Tibial nerve (tissue), 4 donors: ENCODE measurements around the gene TMEM109. TPM values are rescaled to one million over a fixed set of nuclear protein-coding genes. Genes with fewer than 3 reads are reported as not detected.

Experiments
- DNase-seq, 2 donors: peaks; one replicate each; pipeline ENCODE4 v3.0.0-alpha.2; 2019; ENCODE audit warnings: low spot score in 2 of 2
- H3K27ac ChIP-seq, 4 donors: fragments of 200-600 bp; sonication (generic) in 3 of 4; one replicate each; pipeline ENCODE4 v1.5.1; 2017 to 2019; ENCODE audit warnings: mild to moderate bottlenecking in 1 of 4
- H3K27me3 ChIP-seq, 2 donors: fragments of 200-600 bp; sonication (generic) in 1 of 2; one replicate each; pipeline versions ENCODE4 v1.5.1 to v1.6.0; 2017 to 2019
- H3K36me3 ChIP-seq, 3 donors: fragments of 200-600 bp; sonication (generic); one replicate each; pipeline ENCODE4 v1.5.1; 2018 to 2019
- H3K4me1 ChIP-seq, 4 donors: fragments of 200-600 bp; sonication (generic) in 3 of 4; one replicate each; pipeline ENCODE4 v1.5.1; 2017 to 2019
- H3K4me3 ChIP-seq, 4 donors: fragments of 200-600 bp; sonication (generic) in 3 of 4; one replicate each; pipeline ENCODE4 v1.5.1; 2017 to 2019; ENCODE audit warnings: mild to moderate bottlenecking in 1 of 4, moderate library complexity in 1 of 4
- H3K9me3 ChIP-seq, 4 donors: fragments of 200-600 bp; sonication (generic) in 3 of 4; one replicate each; pipeline ENCODE4 v1.5.1; 2017 to 2019
- CTCF ChIP-seq, 5 experiments: fragments of 200-600 bp in 3 of 5; fragments of 450-650 bp in 2 of 5; sonication (generic) in 3 of 5; IDR thresholded peaks; one replicate each; pipeline ENCODE4 v1.5.1; 2016 to 2019; ENCODE audit warnings: antibody characterized with exemption in 5 of 5, mild to moderate bottlenecking in 3 of 5, moderate library complexity in 2 of 5
- EP300 ChIP-seq, 2 donors: sonication (generic); formaldehyde crosslinking; IDR thresholded peaks; one replicate each; pipeline ENCODE4 v1.6.1; 2017; ENCODE audit warnings: antibody characterized with exemption in 2 of 2, mild to moderate bottlenecking in 1 of 2
- POLR2A ChIP-seq, 2 donors: fragments of 450-650 bp; IDR thresholded peaks; one replicate each; pipeline ENCODE4 v1.6.1; 2017; ENCODE audit warnings: antibody characterized with exemption in 2 of 2, mild to moderate bottlenecking in 2 of 2, moderate library complexity in 2 of 2
- WGBS, 2 donors: methylation state at CpG; one replicate each; pipeline ENCODE4 v1.1.5; 2018; 5-methylcytosine and 5-hydroxymethylcytosine counted together
- total RNA-seq, 4 donors: library from RNA; depleted of rRNA; stranded (reverse); fragments of >200 nt; gene quantifications; one replicate each; pipeline ENCODE4 v1.1.0, GENCODE V29; 2016

The TMEM109 gene
- total RNA-seq, 4 donors from 2014 or later = 173 to 300 (median 197) TPM

GRCh38 chr11:60970890-60971289, 56.9 kb downstream of the TMEM109 start:
- Histone ChIP-seq H3K9me3 (no peaks in the 10 kb centered on the region), H3K27ac (no peak overlapping the region), H3K36me3 (no peaks in the 10 kb centered on the region), H3K27me3 (no peaks in the 10 kb centered on the region), H3K4me3 (no peak overlapping the region), H3K4me1 (no peaks in the 10 kb centered on the region)
- TF ChIP-seq EP300 (IDR thresholded peaks at IDR 0.05) (no peak), POLR2A (IDR thresholded peaks at IDR 0.05) (no peak), CTCF (IDR thresholded peaks at IDR 0.05) (no peak)
- DNase-seq = no peak
- WGBS, 2 donors = 81 to 92% methylated on average over 4 to 5 of the region's 5 CpGs

DNA sequence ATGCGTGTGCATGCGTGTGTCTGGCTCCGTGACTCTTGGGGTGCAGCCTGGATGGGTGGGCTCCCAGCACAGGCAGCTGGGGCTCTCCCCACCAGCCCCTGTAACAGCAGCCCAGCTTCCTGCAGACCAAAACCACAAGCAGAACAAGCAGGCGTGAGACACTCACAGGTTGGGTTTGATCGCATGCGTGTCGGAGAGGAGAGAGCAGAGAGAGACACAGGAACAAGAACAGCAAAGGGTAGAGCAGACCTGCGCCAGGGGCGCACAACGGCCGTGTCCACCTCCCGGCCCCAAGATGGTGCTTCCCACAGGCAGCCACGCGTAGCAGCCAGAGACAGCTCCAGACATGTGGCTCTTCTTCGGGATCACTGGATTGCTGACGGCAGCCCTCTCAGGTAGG, 57.6 kb downstream of the TMEM109 start, which contains the start of gene CD6:
Gene CD6 (plus strand): TSS at position 161 of the 400 bp plus-strand sequence. CDS start 186 bp downstream, at position 347.
- no peak for TF ChIP-seq EP300 (IDR thresholded peaks at IDR 0.05)
- no peak for TF ChIP-seq POLR2A (IDR thresholded peaks at IDR 0.05)
- no peak for TF ChIP-seq CTCF (IDR thresholded peaks at IDR 0.05)
- DNase-seq = no peak
- peak within 1 kb of the TSS in 1 of 4 donors; percentile 71 for H3K27ac ChIP-seq
- no peaks in the 10 kb centered on the region for H3K4me1 ChIP-seq
- H3K4me3 ChIP-seq = peak within 1 kb of the TSS in 1 of 4 donors; percentile 33
- no peaks in the 10 kb centered on the region for H3K27me3 ChIP-seq
- 84 to 94% methylated on average over 16 of the region's 16 CpGs for WGBS, 2 donors
- no peaks in the 10 kb centered on the region for H3K36me3 ChIP-seq
- H3K9me3 ChIP-seq = no peaks in the 10 kb centered on the region

- peak overlapping the region in 1 of 4 donors; percentile 33 for H3K4me3 ChIP-seq
- no peaks in the 10 kb centered on the region for H3K9me3 ChIP-seq
- TF ChIP-seq POLR2A (IDR thresholded peaks at IDR 0.05) (no peak), EP300 (IDR thresholded peaks at IDR 0.05) (no peak)
- H3K27ac ChIP-seq = peak overlapping the region in 1 of 4 donors; percentile 71
- no peaks in the 10 kb centered on the region for H3K27me3 ChIP-seq
- H3K36me3 ChIP-seq = no peaks in the 10 kb centered on the region
- H3K4me1 ChIP-seq = no peaks in the 10 kb centered on the region
- no peak for DNase-seq
- WGBS, 2 donors = 86 to 87% methylated on average over 13 to 15 of the region's 15 CpGs
These were observed 58.4 kb downstream of the TMEM109 start for GRCh38 chr11:60972182-60973030.

Other genes with a start within 250 kb of the TMEM109 start
- not detected for gene MS4A8, start 214.5 kb upstream of the TMEM109 start, total RNA-seq
- gene MS4A18, start 189.4 kb upstream of the TMEM109 start, total RNA-seq = not detected
- not detected for gene MS4A15, start 157.3 kb upstream of the TMEM109 start, total RNA-seq
- not detected for gene MS4A10, start 128.8 kb upstream of the TMEM109 start, total RNA-seq
- 10 to 100 TPM; 15.9 to 41.1 (median 27.3) TPM for gene CCDC86, start 72.0 kb upstream of the TMEM109 start, total RNA-seq
- 1 to 10 TPM in 1 of 4 donors, under 1 TPM in 3; 0.20 to 2.4 (median 0.46) TPM for gene PTGDR2, start 58.2 kb upstream of the TMEM109 start, total RNA-seq
- gene ZP1, start 46.6 kb upstream of the TMEM109 start, total RNA-seq = not detected
- 10 to 100 TPM; 49.6 to 92.0 (median 55.5) TPM for gene PRPF19, start 7.6 kb upstream of the TMEM109 start, total RNA-seq
- gene TMEM132A, start 10.3 kb downstream of the TMEM109 start, total RNA-seq = 10 to 100 TPM; 15.9 to 41.9 (median 26.6) TPM
- 10 to 100 TPM; 32.2 to 94.4 (median 64.8) TPM for gene SLC15A3, start 38.0 kb downstream of the TMEM109 start, total RNA-seq
- gene CD6, start 57.5 kb downstream of the TMEM109 start, total RNA-seq = 1 to 10 TPM in 2 of 4 donors, under 1 TPM in 1, not detected in 1; 0.59 to 3.6 (median 2.7) TPM
- gene CD5, start 188.3 kb downstream of the TMEM109 start, total RNA-seq = 1 to 10 TPM in 1 of 4 donors, under 1 TPM in 3; 0.20 to 1.8 (median 0.43) TPM
- gene VPS37C, start 247.3 kb downstream of the TMEM109 start, total RNA-seq = 10 to 100 TPM; 11.8 to 22.2 (median 13.6) TPM